VCaP (cell line): Measurements from ENCODE around the gene SUMF1.

Source experiments
- H3K27ac ChIP-seq: fragments of 450-650 bp; 2 replicates; pipeline ENCODE4 v1.5.1; 2017
- CTCF ChIP-seq: fragments of 450-650 bp; conservative IDR thresholded peaks from 2 replicates; pipeline ENCODE4 v1.5.1; 2017; ENCODE audit warnings: mild to moderate bottlenecking, moderate library complexity

The SUMF1 gene

GRCh38 chr3:4466741-4467521 is at the start of gene SUMF1:
Gene SUMF1 (minus strand): TSS chr3:4467269. CDS start chr3:4467245, 24 bp downstream.
- peak within 1 kb of the TSS; percentile 82 for H3K27ac ChIP-seq
- no peak for TF ChIP-seq CTCF

DNA sequence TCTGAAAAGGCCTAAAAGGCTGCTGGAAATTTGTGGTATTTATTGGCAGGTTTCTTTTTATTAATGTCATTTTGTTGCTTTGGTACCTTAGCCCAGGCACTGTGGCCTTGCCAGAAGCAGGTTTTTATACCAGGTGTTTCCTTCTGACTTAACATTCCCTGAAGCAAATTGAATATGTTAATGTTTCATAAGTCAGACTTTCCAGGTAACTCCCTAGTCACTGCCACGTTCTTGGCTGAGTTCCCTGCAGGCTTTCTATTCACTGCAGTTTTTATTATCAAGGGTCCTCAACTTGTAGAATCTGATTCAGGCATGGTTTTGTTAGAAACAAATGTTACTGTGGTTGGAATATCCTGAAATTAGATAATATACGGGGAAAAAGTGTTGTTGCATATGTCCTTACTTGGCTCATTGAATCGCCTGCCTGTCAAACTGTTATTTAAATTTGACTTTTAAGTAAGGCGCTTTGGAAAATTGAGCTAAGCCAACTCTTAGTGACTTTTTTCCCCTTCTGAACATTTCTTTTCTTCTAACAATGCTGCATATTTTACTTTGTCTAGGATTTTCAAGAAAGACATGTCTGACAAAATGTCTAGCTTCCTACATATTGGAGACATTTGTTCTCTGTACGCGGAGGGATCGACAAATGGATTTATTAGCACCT is 49.0 kb upstream of the SUMF1 start:
- TF ChIP-seq CTCF = no peak
- peak overlapping the region; percentile 43 for H3K27ac ChIP-seq

DNA sequence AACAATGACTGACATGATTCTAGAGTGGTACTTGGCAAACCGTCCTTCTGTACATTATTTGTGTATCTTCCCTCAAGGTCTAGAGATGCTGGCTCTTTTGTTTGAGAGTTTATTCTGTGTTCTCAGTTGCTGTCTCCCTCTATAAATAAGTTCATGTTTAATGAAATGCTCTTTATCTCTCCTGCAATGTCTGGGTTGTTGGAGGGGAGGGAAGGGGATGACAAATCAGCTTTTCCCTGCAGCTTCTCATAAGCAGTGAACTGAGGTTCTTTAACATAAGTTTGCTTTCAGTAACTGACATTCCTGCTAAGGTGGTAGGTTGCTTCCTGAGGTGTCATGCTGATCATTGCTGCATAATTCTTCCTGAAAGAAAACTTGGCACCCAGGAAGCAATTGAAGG is 47.8 kb upstream of the SUMF1 start:
- no peak for TF ChIP-seq CTCF
- peak overlapping the region; percentile 43 for H3K27ac ChIP-seq

- H3K27ac ChIP-seq = peak overlapping the region; percentile 43; the same call in 1 of the 2 replicates
- TF ChIP-seq CTCF = no peak
Observed at GRCh38 chr3:4514321-4514720, 47.3 kb upstream of the SUMF1 start.

DNA sequence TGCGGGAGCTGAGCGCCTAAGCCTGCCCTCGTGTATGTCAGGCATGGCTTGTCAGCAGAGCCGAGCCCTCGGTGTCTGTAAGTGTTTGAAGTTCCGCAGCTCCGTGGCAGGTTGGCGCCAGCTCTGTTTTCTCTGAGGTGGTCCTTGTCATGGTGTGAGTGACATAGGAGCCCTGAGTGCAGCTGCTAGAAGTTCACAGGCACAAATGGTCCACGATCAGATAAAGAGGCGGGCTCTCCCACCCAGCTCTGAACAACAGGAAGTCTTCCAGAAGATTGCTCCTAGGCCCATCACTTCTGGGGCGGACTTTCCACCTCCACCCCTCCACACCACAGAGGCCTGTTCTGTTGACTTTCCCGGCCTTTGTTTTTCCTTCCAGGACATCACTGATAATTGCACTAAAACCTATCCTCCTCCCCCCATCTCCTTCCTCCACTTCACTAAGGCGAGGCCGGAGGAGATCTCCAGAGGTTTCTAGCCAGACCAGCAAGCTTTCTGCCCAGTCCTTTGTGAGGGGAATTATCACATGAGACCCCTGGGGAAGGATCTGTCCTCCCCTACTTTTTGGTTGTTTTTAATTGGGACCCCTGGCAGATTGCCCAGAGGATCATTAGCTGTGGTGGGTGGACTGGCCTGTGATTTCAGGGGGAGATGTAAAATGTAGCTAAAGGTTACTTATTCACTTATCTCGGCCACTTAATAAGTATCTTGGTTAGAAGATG is 46.0 kb upstream of the SUMF1 start:
- H3K27ac ChIP-seq = no peak overlapping the region
- no peak for TF ChIP-seq CTCF

DNA sequence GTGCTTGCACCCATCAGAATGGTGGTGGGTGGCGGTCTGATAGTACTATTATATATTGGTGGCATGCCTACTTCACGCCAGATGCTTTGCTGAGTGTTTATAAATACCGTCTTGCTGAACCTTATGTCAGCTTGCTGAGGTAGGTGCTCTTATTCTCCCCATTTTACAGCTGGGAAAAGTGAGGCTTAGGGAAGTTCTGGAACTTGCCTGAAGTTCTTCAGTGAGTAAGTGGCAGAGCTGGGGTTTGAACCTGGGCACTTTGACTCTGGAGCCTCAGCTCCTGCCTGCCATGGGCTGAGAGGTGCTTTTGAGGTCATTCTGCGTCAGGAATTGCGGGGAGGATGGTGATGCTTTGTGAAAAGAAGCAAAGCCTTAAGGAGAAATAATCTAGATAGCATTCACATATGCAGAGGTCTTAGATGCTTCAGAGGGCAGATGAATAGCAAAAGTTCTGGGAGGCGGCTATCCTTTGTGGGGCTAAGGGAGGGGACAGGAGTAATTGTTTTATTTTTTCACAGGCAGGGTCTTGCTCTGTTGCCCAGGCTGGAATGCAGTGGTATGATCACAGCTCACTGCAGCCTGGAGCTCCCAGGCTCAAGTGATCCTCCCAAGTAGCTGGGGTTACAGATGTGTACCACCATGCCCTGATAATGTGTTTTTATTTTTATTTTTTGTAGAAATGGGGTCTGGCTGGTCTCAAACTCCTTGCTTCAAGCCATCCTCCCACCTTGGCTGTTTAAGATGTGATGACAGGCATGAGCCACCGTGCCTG is 44.6 kb upstream of the SUMF1 start:
- no peak overlapping the region for H3K27ac ChIP-seq
- TF ChIP-seq CTCF = no peak
